GM18867 (cell line): Measurements from ENCODE around the gene NFYC.
"Not testable (repeated sequence)": the region's sequence is repeated elsewhere in the genome, so short reads cannot be mapped to it uniquely, and the experiment has no call there.

Experiments
- ATAC-seq: cut with Tn5 transposase; IDR thresholded peaks from one replicate; pipeline ENCODE4 v1.9.1; 2021; ENCODE audit warnings: mild to moderate bottlenecking, moderate library complexity; ENCODE audit not compliant: unreplicated experiment

The NFYC gene

GRCh38 chr1:40664791-40665190, 26.7 kb upstream of the NFYC start:
- ATAC-seq = no peak

- peak; percentile 68 for ATAC-seq
Measured at GRCh38 chr1:40665335-40666171, 26.0 kb upstream of the NFYC start, which contains the start of gene RIMS3. TSS of gene RIMS3 (minus strand) at chr1:40665682. CDS start at chr1:40641925, 23,757 bp downstream.

- peak; percentile 61 for ATAC-seq
Measured at GRCh38 chr1:40668769-40669525, 22.6 kb upstream of the NFYC start.

GRCh38 chr1:40673452-40673851, 18.1 kb upstream of the NFYC start:
- no peak for ATAC-seq

DNA sequence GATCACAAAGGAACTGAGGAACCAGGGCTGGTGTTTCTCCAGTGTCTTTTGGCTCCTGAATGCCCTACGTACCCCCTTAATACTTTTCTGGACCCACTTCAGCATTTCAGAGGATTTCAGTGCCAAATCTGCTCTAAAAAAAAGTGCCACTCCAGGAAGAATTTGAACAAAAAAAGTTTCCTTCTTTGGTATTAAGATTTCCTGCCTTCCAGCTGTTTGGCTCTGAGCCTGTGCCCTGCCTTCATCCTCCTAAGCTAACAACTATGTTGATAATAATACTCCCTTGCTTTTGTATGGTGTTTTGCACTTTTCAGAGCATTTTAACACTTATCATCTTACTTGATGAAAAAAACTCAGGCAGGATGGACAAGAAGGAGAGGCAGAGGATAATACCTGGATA, 15.0 kb upstream of the NFYC start:
- no peak for ATAC-seq

GRCh38 chr1:40679165-40679953, 12.1 kb upstream of the NFYC start:
- no peak for ATAC-seq

DNA sequence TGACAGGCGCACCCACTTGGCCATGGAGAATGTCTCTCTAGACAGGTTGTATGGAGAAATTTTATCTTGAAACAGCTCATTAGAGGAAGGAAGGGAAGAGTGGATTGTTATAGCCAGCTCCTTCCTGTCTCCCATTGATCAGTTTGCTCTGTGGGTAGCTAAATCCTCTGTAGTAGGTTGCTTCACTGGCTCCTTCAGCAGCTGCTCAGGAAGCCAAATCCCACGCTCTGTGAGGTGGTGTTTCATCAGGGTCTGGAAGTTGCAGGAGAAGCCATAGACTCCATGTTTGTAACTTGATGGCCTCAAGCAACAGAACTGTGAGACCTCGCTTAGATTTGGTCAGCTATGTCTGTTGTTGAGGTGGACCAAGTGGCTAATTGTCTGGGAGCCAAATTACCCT, 6.8 kb upstream of the NFYC start:
- no peak for ATAC-seq

GRCh38 chr1:40687059-40687458, 4.4 kb upstream of the NFYC start:
- no peak for ATAC-seq

GRCh38 chr1:40687661-40688060, 3.8 kb upstream of the NFYC start:
- no peak for ATAC-seq

DNA sequence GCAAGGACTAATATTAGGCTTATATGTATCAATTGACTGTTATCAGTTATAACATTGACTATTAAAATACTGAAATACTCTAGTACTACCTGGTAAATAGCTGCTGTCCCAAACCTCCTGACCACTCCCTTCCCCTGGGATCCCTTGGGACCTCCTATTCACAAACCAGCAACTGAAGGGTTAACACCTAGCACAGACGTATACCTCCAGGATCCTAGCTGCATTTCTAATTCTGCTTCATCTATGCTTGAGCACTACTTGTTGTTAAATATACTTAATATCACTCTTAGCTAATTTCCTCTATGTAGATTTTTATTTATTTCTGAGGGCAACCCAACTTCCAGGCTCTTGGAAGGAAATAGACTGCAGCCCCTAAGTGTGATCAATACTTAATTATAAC, 1.8 kb upstream of the NFYC start:
- ATAC-seq = no peak

- no peak for ATAC-seq
Measured at GRCh38 chr1:40690771-40691537, 550 bp upstream of the NFYC start.

DNA sequence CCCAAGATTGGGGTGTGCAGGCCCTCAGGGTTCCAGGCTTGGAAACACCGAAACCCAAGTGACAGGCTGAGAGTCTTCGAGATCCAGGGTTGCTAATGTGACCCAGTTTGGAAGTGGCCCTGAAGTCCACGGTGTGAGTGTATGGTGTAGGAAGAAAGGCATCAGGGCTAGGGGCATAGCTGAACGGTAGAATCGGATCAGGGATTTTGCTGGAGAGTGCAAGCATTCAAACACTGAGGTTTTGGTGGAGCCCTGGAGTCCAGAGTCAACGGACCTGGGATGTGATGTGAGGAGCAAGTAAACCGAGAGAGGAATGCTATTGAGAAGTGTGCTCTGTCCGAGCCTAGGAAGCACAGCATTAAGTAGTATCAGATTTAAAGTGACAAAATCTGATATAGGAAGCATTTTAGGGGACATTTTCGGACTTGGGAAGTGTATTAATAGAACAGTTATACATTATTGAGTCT, 958 bp downstream of the NFYC start:
- no peak for ATAC-seq

- ATAC-seq = no peak
Measured at GRCh38 chr1:40693425-40693824, 1.9 kb downstream of the NFYC start.

GRCh38 chr1:40694353-40694874, 2.9 kb downstream of the NFYC start:
- ATAC-seq = no peak

- ATAC-seq = no peak
Measured at GRCh38 chr1:40696294-40696693, 4.8 kb downstream of the NFYC start.

GRCh38 chr1:40697436-40697835, 5.9 kb downstream of the NFYC start:
- ATAC-seq = no peak

GRCh38 chr1:40699787-40700186, 8.3 kb downstream of the NFYC start:
- ATAC-seq = peak; percentile 83

- ATAC-seq = no peak
Measured at GRCh38 chr1:40701684-40702083, 10.2 kb downstream of the NFYC start.

DNA sequence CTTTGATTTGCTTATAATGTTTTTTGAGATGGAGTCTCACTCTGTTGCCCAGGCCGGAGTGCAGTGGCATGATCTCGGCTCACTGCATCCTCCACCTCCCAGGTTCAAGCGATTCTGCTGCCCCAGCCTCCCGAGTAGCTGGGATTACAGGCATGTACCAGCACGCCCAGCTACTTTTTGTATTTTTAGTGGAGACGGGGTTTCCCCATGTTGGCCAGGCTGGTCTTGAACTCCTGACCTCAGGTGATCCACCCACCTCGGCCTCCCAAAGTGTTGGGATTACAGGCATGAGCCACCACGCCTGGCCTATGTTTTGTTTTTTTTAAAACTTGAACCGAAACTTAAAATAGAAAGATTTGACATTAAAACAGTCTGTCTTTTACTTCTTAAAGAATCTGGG, 11.3 kb downstream of the NFYC start:
- not testable (repeated sequence) for ATAC-seq

GRCh38 chr1:40703316-40703715, 11.8 kb downstream of the NFYC start:
- ATAC-seq = no peak
